Measurements from ENCODE around the gene ZDHHC13. TPM values are rescaled to one million over a fixed set of nuclear protein-coding genes. Genes with fewer than 3 reads are reported as not detected.

ZDHHC13 gene
- total and polyA plus RNA-seq, 2 of the 8 experiments (the other 6 are each of a cell fraction or from before 2014, with no cell fraction given) = 22.4 to 24.1 TPM

- H3K4me1 ChIP-seq (replicated peaks in 1 of 4; ENCODE audit: control insufficient read depth in 3 of 4, insufficient read depth in 4 of 4, low read length in 3 of 4) = peaks cover 0 to 2% (median 0%) of the 10 kb centered on the region in 4 experiments; a peak in 1 of 7 replicates
- no peak for FAIRE-seq
- H3K14ac ChIP-seq (ENCODE audit: insufficient read length) = no peak overlapping the region
- TF ChIP-seq TEAD4 (IDR thresholded peaks at IDR 0.05; ENCODE audit: low read depth, low read length) (no peak), FOSL1 (IDR thresholded peaks at IDR 0.05; ENCODE audit: insufficient read depth, low read depth, low read length) (no peak), JUND (IDR thresholded peaks at IDR 0.05; ENCODE audit: low read length) (no peak), SP4 (IDR thresholded peaks at IDR 0.05; ENCODE audit: low read length) (no peak), CEBPB (IDR thresholded peaks at IDR 0.05; ENCODE audit: low read depth, low read length) (no peak), TAF7 (optimal IDR thresholded peaks at IDR 0.05; ENCODE audit: borderline replicate concordance, low read depth, low read length) (no peak), EP300 (IDR thresholded peaks at IDR 0.05; ENCODE audit: borderline replicate concordance in 1 of 2, low read depth in 2 of 2, low read length in 2 of 2) (no peak), CHD2 (IDR thresholded peaks at IDR 0.05; ENCODE audit: low read length) (no peak), ATF3 (IDR thresholded peaks at IDR 0.05; ENCODE audit: insufficient read depth, low read depth, low read length) (no peak), TCF12 (IDR thresholded peaks at IDR 0.05; ENCODE audit: low read depth, low read length) (no peak)
These were observed 4.7 kb downstream of the ZDHHC13 start for GRCh38 chr11:19121646-19122045.

More at GRCh38 chr11:19121646-19122045, 4.7 kb downstream of the ZDHHC13 start:
- H4K20me1 ChIP-seq (replicated peaks in 1 of 2; ENCODE audit: control insufficient read depth in 1 of 2, insufficient read depth in 2 of 2, low read length in 2 of 2) = peaks cover 2 to 3% of the 10 kb centered on the region in 2 experiments
- no peak overlapping the region for H2BK5ac ChIP-seq (ENCODE audit: low read depth, low read length)
- H4K5ac ChIP-seq (ENCODE audit: insufficient read length, low read depth, low read length) = no peak overlapping the region
- no peak overlapping the region for H2BK20ac ChIP-seq (ENCODE audit: low read length)
- no peak overlapping the region for H3K27ac ChIP-seq (ENCODE audit: low read depth, low read length)
- no peak overlapping the region for H2BK120ac ChIP-seq (replicated peaks; ENCODE audit: low read depth, low read length)
- peak overlapping the region in 1 of 4 experiments; percentile 13; a peak in 1 of 7 replicates for H3K9ac ChIP-seq (replicated peaks in 1 of 4; ENCODE audit: extremely low read depth in 1 of 4, low read depth in 3 of 4, low read length in 3 of 4)
- H4K8ac ChIP-seq (ENCODE audit: extremely low read depth, insufficient read depth, low read length) = no peak overlapping the region
- no peak overlapping the region for H2BK15ac ChIP-seq (ENCODE audit: low read length)
- H3K56ac ChIP-seq (replicated peaks; ENCODE audit: insufficient read length, low read depth, low read length) = no peak overlapping the region
- no peak overlapping the region for H3K4me3 ChIP-seq (ENCODE audit: extremely low read depth in 1 of 4, insufficient read depth in 2 of 4, low read depth in 3 of 4, low read length in 4 of 4)
- WGBS, 2 experiments (ENCODE audit: extremely low coverage in 1 of 2, insufficient coverage in 1 of 2, insufficient read length in 1 of 2, insufficient replicate concordance in 2 of 2, low coverage in 1 of 2, low lambda C conversion rate in 2 of 2, missing lambda C conversion rate in 1 of 2) = 83% methylated on average over 2 of the region's 2 CpGs; no CpG with 5 or more reads in 1 of the 2 experiments
- H3K79me1 ChIP-seq (ENCODE audit: low read depth, low read length) = peaks cover 4% of the 10 kb centered on the region
- H2BK12ac ChIP-seq (ENCODE audit: low read depth, low read length) = no peak overlapping the region
- peaks cover 3% of the 10 kb centered on the region; the same call in 1 of the 2 replicates for H3K23me2 ChIP-seq (ENCODE audit: low read depth, low read length)
- H2AFZ ChIP-seq (ENCODE audit: low read length) = no peak overlapping the region
- DNase-seq (ENCODE audit: low read depth in 1 of 2, low spot score in 2 of 2) = no peak
- no peak overlapping the region; a peak in 1 of 4 replicates for H3K4me2 ChIP-seq (ENCODE audit: insufficient read depth in 1 of 2, low read depth in 2 of 2, low read length in 2 of 2)
- H3K36me3 ChIP-seq (ENCODE audit: control insufficient read depth in 2 of 4, insufficient read depth in 4 of 4, low read length in 3 of 4) = peaks cover 0 to 3% (median 0%) of the 10 kb centered on the region in 4 experiments; a peak in 2 of 8 replicates
- H3K18ac ChIP-seq (ENCODE audit: extremely low read depth, low read length) = no peak overlapping the region
- peaks cover 7 to 58% of the 10 kb centered on the region in 2 experiments; a peak in 3 of 4 replicates for H3K79me2 ChIP-seq (ENCODE audit: control insufficient read depth in 1 of 2, insufficient read depth in 2 of 2, low read length in 2 of 2)
- H2AK5ac ChIP-seq (ENCODE audit: low read depth, low read length) = no peak overlapping the region
- no peaks in the 10 kb centered on the region for H3K9me3 ChIP-seq (ENCODE audit: insufficient read depth in 2 of 2, low read depth in 1 of 2, low read length in 1 of 2)
- H3K27me3 ChIP-seq (replicated peaks in 1 of 4; ENCODE audit: control insufficient read depth in 3 of 4, extremely low read depth in 1 of 4, insufficient read depth in 3 of 4, low read length in 3 of 4) = no peaks in the 10 kb centered on the region
- POLR2A ChIA-PET (ENCODE audit: partially characterized antibody) = no interaction called here
- H3K4ac ChIP-seq (replicated peaks; ENCODE audit: insufficient read length, low read depth, low read length) = no peak overlapping the region
- CTCF ChIA-PET (ENCODE audit: partially characterized antibody) = interaction anchor here (1.2 to 5.4 kb wide), 4 partner anchors 9 to 69 kb away, joined by 3 to 26 read pairs (median 4); no protein-coding TSS in a partner anchor
- H4K91ac ChIP-seq (replicated peaks; ENCODE audit: insufficient read length, low read length) = no peak overlapping the region
- no peak overlapping the region for H3K23ac ChIP-seq (ENCODE audit: insufficient read length)
